SK-N-SH treated with all-trans-retinoic acid at 6 μM for 48 hours (cell line): ENCODE data around the gene MYRF.

Experiments used
- ATAC-seq: fragments of 200-7000 bp; cut with Tn5 transposase; 3 replicates; pipeline ENCODE4 v1.9.1; 2020; ENCODE audit warnings: mild to moderate bottlenecking, moderate library complexity
- ARNTL ChIP-seq: fragments of 450-650 bp; formaldehyde crosslinking; IDR thresholded peaks from 2 replicates; pipeline ENCODE4 v1.5.0; 2020; ENCODE audit warnings: low read depth, mild to moderate bottlenecking, moderate library complexity, borderline replicate concordance
- CSDC2 ChIP-seq: fragments of 250-450 bp; sonication (Bioruptor Pico); IDR thresholded peaks from 2 replicates; pipeline ENCODE4 v1.5.0; 2020; ENCODE audit warnings: mild to moderate bottlenecking, moderate library complexity
- ESRRG ChIP-seq: fragments of 250-450 bp; sonication (Bioruptor Pico); IDR thresholded peaks from 2 replicates; pipeline ENCODE4 v1.6.1; 2021; ENCODE audit warnings: mild to moderate bottlenecking
- GLIS3 ChIP-seq: fragments of 250-450 bp; sonication (Bioruptor Pico); IDR thresholded peaks from 2 replicates; pipeline ENCODE4 v1.5.0; 2020; ENCODE audit warnings: mild to moderate bottlenecking, moderate library complexity
- ISL1 ChIP-seq: fragments of 250-450 bp; sonication (Bioruptor Pico); IDR thresholded peaks from 2 replicates; pipeline ENCODE4 v2.1.2; 2022; ENCODE audit warnings: mild to moderate bottlenecking, moderate library complexity
- OSR1 ChIP-seq: fragments of 250-450 bp; sonication (Bioruptor Pico); IDR thresholded peaks from 2 replicates; pipeline ENCODE4 v1.8.0; 2022; ENCODE audit warnings: moderate library complexity, mild to moderate bottlenecking, inconsistent platforms
- PPARA ChIP-seq: fragments of 250-450 bp; sonication (Bioruptor Pico); IDR thresholded peaks from 2 replicates; pipeline ENCODE4 v1.5.0; 2020; ENCODE audit warnings: mild to moderate bottlenecking, borderline replicate concordance
- RARB ChIP-seq: fragments of 250-450 bp; sonication (Bioruptor Pico); IDR thresholded peaks from 2 replicates; pipeline ENCODE4 v1.8.0; 2021; ENCODE audit warnings: mild to moderate bottlenecking, moderate library complexity
- SNAI2 ChIP-seq: fragments of 250-450 bp; sonication (Bioruptor Pico); IDR thresholded peaks from 2 replicates; pipeline ENCODE4 v1.5.0; 2020; ENCODE audit warnings: mild to moderate bottlenecking, moderate library complexity
- TCF4 ChIP-seq: fragments of 250-450 bp; sonication (Bioruptor Pico); IDR thresholded peaks from 2 replicates; pipeline ENCODE4 v1.8.0; 2021; ENCODE audit warnings: mild to moderate bottlenecking, moderate library complexity, borderline replicate concordance
- TOX ChIP-seq: fragments of 250-450 bp; sonication (Bioruptor Pico); IDR thresholded peaks from 2 replicates; pipeline ENCODE4 v1.8.0; 2021; ENCODE audit warnings: mild to moderate bottlenecking, moderate library complexity, borderline replicate concordance
- ZC3H10 ChIP-seq: fragments of 250-450 bp; sonication (Bioruptor Pico); IDR thresholded peaks from 2 replicates; pipeline ENCODE4 v1.5.1; 2021; ENCODE audit warnings: mild to moderate bottlenecking, moderate library complexity
- ZFP3 ChIP-seq: fragments of 250-450 bp; sonication (Bioruptor Pico); IDR thresholded peaks from 2 replicates; pipeline ENCODE4 v1.5.0; 2020; ENCODE audit warnings: mild to moderate bottlenecking, moderate library complexity
- ZFP30 ChIP-seq: fragments of 450-650 bp; formaldehyde crosslinking; IDR thresholded peaks from 2 replicates; pipeline ENCODE4 v1.5.0; 2022; ENCODE audit warnings: mild to moderate bottlenecking, moderate library complexity
- ZNF565 ChIP-seq: fragments of 450-650 bp; formaldehyde crosslinking; conservative IDR thresholded peaks from 2 replicates; pipeline ENCODE4 v1.5.0; 2020; ENCODE audit warnings: low read depth, mild to moderate bottlenecking, moderate library complexity
- ZNF70 ChIP-seq: fragments of 450-650 bp; formaldehyde crosslinking; IDR thresholded peaks from 2 replicates; pipeline ENCODE4 v1.5.0; 2020; ENCODE audit warnings: mild to moderate bottlenecking, moderate library complexity
- ZNF8 ChIP-seq: fragments of 450-650 bp; formaldehyde crosslinking; IDR thresholded peaks from 2 replicates; pipeline ENCODE4 v1.5.0; 2020; ENCODE audit warnings: mild to moderate bottlenecking, moderate library complexity
- TF ChIP-seq, protein P1 (sequence below): fragments of 250-450 bp; sonication (Bioruptor Pico); IDR thresholded peaks from 2 replicates; pipeline ENCODE4 v1.5.1; 2020; ENCODE audit warnings: low read depth, mild to moderate bottlenecking, moderate library complexity
- TF ChIP-seq, protein P2 (sequence below): fragments of 250-450 bp; sonication (Bioruptor Pico); IDR thresholded peaks from 2 replicates; pipeline ENCODE4 v1.8.0; 2020; ENCODE audit warnings: mild to moderate bottlenecking, moderate library complexity, borderline replicate concordance
- TF ChIP-seq, protein P3 (sequence below): fragments of 250-450 bp; sonication (Bioruptor Pico); IDR thresholded peaks from 2 replicates; pipeline ENCODE4 v1.8.0; 2021; ENCODE audit warnings: low read depth, mild to moderate bottlenecking, moderate library complexity, borderline replicate concordance
- TF ChIP-seq, protein P4 (sequence below): fragments of 250-450 bp; sonication (Bioruptor Pico); IDR thresholded peaks from 2 replicates; pipeline ENCODE4 v1.5.0; 2020; ENCODE audit warnings: mild to moderate bottlenecking, moderate library complexity

MYRF gene

DNA sequence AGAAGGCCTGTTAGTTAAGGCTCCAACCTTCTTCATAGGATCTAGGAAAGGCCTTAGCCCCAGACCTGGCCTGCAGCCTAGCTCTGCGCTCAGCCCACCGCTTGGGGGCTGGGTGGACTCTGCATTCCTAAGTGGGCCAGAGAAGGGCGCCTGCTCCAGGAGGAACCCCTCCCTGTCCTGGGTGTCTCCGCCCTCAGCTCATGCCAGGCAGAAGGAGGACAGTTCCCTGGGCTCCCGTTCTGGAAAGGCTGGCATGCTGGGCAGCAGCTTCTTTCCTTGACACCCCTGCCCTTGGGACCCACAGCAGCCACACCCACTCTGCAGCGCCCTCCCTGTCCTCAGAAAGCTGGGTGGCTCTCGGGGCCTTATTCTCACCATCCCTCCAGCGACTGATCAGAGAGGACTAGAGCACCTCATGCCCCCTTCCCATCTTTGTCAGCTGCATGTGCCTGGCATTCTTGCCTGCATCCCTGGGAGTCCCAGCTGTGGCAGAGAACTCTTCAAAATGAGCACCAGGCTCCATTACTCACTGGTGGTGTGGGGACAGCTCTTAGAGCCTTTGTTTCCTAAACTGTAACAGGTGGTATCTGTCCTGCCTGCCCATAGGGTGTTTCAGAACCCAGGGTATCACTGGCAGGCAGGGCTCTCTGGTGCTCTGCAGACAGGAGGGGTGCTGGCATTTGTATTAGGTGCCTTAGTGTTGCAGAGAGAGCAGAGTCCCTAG is 20.3 kb upstream of the MYRF start:
- ATAC-seq: no peak
- TF ChIP-seq, protein P1, sequence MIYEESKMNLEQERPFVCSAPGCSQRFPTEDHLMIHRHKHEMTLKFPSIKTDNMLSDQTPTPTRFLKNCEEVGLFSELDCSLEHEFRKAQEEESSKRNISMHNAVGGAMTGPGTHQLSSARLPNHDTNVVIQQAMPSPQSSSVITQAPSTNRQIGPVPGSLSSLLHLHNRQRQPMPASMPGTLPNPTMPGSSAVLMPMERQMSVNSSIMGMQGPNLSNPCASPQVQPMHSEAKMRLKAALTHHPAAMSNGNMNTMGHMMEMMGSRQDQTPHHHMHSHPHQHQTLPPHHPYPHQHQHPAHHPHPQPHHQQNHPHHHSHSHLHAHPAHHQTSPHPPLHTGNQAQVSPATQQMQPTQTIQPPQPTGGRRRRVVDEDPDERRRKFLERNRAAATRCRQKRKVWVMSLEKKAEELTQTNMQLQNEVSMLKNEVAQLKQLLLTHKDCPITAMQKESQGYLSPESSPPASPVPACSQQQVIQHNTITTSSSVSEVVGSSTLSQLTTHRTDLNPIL: no peak
- TF ChIP-seq SNAI2 (CRISPR knock-in tag) (no peak), OSR1 (CRISPR knock-in tag) (no peak), ZFP30 (CRISPR knock-in tag) (no peak), ZC3H10 (no peak), RARB (CRISPR knock-in tag) (no peak), PPARA (CRISPR knock-in tag) (no peak)

DNA sequence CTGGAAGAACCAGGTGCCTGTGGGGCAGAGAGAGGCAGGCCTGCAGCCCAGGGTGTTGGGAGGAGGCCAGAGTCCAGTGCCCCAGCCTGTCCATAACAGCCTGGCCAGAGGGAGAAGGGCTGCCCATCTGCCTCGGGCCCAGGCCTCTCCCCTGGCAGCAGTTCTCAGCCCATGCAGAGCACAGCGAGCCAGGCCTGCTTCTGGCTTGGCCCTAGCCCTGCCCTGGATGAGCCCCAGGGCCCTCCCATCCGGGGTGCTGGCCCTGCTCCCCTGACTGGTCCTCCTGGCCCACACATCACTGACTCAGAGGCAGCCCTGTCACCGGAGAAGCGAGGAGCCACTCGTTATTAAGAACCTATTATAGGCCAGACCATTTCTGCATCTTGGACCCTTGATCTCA is 19.7 kb upstream of the MYRF start:
- TF ChIP-seq ISL1 (CRISPR knock-in tag) (no peak), ZNF8 (no peak), GLIS3 (CRISPR knock-in tag) (no peak), OSR1 (CRISPR knock-in tag) (no peak), PPARA (CRISPR knock-in tag) (no peak), TOX (CRISPR knock-in tag) (no peak), ARNTL (CRISPR knock-in tag) (no peak), ZNF70 (CRISPR knock-in tag) (no peak), CSDC2 (CRISPR knock-in tag) (no peak), ZFP3 (no peak), ZC3H10 (no peak), TCF4 (CRISPR knock-in tag) (no peak), ESRRG (CRISPR knock-in tag) (no peak), ZNF565 (CRISPR knock-in tag) (no peak), SNAI2 (CRISPR knock-in tag) (no peak)
- TF ChIP-seq, protein P2, sequence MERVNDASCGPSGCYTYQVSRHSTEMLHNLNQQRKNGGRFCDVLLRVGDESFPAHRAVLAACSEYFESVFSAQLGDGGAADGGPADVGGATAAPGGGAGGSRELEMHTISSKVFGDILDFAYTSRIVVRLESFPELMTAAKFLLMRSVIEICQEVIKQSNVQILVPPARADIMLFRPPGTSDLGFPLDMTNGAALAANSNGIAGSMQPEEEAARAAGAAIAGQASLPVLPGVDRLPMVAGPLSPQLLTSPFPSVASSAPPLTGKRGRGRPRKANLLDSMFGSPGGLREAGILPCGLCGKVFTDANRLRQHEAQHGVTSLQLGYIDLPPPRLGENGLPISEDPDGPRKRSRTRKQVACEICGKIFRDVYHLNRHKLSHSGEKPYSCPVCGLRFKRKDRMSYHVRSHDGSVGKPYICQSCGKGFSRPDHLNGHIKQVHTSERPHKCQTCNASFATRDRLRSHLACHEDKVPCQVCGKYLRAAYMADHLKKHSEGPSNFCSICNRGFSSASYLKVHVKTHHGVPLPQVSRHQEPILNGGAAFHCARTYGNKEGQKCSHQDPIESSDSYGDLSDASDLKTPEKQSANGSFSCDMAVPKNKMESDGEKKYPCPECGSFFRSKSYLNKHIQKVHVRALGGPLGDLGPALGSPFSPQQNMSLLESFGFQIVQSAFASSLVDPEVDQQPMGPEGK (CRISPR knock-in tag): no peak
- TF ChIP-seq, protein P3, sequence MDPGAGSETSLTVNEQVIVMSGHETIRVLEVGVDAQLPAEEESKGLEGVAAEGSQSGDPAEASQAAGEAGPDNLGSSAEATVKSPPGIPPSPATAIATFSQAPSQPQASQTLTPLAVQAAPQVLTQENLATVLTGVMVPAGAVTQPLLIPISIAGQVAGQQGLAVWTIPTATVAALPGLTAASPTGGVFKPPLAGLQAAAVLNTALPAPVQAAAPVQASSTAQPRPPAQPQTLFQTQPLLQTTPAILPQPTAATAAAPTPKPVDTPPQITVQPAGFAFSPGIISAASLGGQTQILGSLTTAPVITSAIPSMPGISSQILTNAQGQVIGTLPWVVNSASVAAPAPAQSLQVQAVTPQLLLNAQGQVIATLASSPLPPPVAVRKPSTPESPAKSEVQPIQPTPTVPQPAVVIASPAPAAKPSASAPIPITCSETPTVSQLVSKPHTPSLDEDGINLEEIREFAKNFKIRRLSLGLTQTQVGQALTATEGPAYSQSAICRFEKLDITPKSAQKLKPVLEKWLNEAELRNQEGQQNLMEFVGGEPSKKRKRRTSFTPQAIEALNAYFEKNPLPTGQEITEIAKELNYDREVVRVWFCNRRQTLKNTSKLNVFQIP (CRISPR knock-in tag): no peak
- TF ChIP-seq, protein P4, sequence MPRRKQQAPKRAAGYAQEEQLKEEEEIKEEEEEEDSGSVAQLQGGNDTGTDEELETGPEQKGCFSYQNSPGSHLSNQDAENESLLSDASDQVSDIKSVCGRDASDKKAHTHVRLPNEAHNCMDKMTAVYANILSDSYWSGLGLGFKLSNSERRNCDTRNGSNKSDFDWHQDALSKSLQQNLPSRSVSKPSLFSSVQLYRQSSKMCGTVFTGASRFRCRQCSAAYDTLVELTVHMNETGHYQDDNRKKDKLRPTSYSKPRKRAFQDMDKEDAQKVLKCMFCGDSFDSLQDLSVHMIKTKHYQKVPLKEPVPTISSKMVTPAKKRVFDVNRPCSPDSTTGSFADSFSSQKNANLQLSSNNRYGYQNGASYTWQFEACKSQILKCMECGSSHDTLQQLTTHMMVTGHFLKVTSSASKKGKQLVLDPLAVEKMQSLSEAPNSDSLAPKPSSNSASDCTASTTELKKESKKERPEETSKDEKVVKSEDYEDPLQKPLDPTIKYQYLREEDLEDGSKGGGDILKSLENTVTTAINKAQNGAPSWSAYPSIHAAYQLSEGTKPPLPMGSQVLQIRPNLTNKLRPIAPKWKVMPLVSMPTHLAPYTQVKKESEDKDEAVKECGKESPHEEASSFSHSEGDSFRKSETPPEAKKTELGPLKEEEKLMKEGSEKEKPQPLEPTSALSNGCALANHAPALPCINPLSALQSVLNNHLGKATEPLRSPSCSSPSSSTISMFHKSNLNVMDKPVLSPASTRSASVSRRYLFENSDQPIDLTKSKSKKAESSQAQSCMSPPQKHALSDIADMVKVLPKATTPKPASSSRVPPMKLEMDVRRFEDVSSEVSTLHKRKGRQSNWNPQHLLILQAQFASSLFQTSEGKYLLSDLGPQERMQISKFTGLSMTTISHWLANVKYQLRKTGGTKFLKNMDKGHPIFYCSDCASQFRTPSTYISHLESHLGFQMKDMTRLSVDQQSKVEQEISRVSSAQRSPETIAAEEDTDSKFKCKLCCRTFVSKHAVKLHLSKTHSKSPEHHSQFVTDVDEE (CRISPR knock-in tag): no peak
- ATAC-seq: peak; percentile 10; the same call in 2 of the 3 replicates

DNA sequence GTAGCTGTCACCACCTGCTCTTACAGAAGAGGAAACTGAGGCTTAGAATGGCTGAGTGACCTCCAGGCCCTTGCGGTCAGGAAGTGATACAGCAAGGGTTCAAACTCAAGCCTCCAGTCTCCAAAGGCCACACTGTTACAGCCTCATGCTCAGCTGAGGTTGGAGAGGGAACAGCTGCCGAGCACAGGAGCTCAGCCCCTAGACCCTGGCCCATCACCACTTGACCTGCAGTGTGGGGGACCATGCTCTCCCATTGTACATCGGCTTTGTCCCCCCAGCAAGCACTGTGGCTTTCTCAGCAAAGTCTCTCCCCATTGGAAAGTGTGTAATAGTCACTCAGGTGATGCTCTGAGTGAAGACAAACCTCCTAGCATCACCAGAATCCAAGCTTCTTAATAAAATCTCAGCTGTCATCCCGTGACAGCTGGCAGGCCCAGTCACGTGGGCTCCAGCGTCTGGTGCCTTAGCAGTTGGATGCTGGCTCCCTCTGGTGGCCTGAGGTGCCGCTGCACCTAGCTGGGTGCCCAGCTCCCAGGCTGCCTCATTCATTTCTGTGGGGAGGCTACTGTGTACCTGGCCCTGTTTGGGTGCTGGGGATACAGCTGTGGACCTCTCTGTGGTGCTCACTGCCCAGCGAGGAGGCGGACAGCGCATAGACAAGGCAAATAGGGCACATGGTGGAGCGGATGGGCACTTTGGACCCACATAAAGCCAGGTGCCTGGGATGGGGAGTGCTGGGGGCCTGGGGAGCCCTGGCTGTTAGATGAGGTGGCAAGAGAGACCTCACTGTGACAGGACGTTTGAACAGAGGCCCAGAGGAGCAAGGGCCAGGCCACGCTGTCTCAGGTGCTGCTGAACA is 19.1 kb upstream of the MYRF start:
- TF ChIP-seq ISL1 (CRISPR knock-in tag) (no peak), ZC3H10 (no peak), TCF4 (CRISPR knock-in tag) (peak; percentile 35; the same call in 1 of the 2 replicates), SNAI2 (CRISPR knock-in tag) (no peak)
- peak; percentile 94 for ATAC-seq
